Gastroesophageal sphincter (tissue), 3 donors: Measurements from ENCODE around the gene VPS41.

ENCODE experiments used
- POLR2A ChIP-seq, 2 donors: fragments of 450-650 bp; IDR thresholded peaks; one replicate each; pipeline ENCODE4 v1.6.1; 2017; ENCODE audit warnings: antibody characterized with exemption in 2 of 2, mild to moderate bottlenecking in 2 of 2, moderate library complexity in 1 of 2
- TF ChIP-seq, protein P1 (sequence below), 4 experiments: fragments of 200-600 bp in 2 of 4; fragments of 450-650 bp in 2 of 4; sonication (generic) in 1 of 4; IDR thresholded peaks; one replicate each; pipeline ENCODE4 v1.5.1; 2017 to 2019; ENCODE audit warnings: antibody characterized with exemption in 4 of 4, mild to moderate bottlenecking in 2 of 4, moderate library complexity in 2 of 4

DNA sequence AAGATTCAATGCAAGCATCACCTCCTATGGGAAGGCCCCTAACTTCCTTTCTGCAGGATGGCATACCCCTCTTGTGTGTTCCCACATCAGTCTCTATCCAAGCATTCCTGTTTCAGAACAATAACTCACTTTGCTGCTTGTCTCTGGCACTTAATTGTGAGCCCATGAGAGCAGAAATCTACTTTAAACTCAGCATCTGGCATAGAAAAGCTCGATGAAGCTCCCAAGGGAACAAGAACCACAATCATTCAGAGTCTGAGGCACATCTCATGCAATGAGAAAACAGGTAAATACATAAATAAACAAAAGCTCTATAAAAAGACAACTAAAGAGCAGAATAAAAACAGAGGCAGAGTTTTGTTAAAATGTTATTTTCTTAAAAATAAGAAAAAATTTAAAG lies 66.2 kb downstream of the VPS41 start:
- TF ChIP-seq, protein P1, sequence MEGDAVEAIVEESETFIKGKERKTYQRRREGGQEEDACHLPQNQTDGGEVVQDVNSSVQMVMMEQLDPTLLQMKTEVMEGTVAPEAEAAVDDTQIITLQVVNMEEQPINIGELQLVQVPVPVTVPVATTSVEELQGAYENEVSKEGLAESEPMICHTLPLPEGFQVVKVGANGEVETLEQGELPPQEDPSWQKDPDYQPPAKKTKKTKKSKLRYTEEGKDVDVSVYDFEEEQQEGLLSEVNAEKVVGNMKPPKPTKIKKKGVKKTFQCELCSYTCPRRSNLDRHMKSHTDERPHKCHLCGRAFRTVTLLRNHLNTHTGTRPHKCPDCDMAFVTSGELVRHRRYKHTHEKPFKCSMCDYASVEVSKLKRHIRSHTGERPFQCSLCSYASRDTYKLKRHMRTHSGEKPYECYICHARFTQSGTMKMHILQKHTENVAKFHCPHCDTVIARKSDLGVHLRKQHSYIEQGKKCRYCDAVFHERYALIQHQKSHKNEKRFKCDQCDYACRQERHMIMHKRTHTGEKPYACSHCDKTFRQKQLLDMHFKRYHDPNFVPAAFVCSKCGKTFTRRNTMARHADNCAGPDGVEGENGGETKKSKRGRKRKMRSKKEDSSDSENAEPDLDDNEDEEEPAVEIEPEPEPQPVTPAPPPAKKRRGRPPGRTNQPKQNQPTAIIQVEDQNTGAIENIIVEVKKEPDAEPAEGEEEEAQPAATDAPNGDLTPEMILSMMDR (IDR thresholded peaks at IDR 0.05) = no peak
- TF ChIP-seq POLR2A (IDR thresholded peaks at IDR 0.05) = no peak
